Uterus (tissue), 2 donors: ENCODE results near the gene SLC38A10.

ENCODE experiments used
- CTCF ChIP-seq, 4 experiments: fragments of 200-600 bp in 2 of 4; fragments of 450-650 bp in 2 of 4; sonication (generic) in 2 of 4; IDR thresholded peaks; one replicate each; pipeline ENCODE4 v1.5.1; 2016 to 2019; ENCODE audit warnings: antibody characterized with exemption in 4 of 4, mild to moderate bottlenecking in 2 of 4, moderate library complexity in 1 of 4
- POLR2A ChIP-seq, 2 donors: fragments of 450-650 bp; IDR thresholded peaks; one replicate each; pipeline ENCODE4 v1.6.1; 2016; ENCODE audit warnings: antibody characterized with exemption in 2 of 2, mild to moderate bottlenecking in 1 of 2, moderate library complexity in 1 of 2

GRCh38 chr17:81305051-81305630 lies 10.0 kb upstream of the SLC38A10 start:
- TF ChIP-seq CTCF (IDR thresholded peaks at IDR 0.05) (no peak), POLR2A (IDR thresholded peaks at IDR 0.05) (no peak)
